Measurements from ENCODE around the gene PAN3.
A peak's percentile ranks its signal among the peaks of the same experiment; 100 is the strongest.

PAN3 gene

GRCh38 chr13:28138012-28138755 is at the start of gene PAN3 (continued):
- TF ChIP-seq, protein P1, sequence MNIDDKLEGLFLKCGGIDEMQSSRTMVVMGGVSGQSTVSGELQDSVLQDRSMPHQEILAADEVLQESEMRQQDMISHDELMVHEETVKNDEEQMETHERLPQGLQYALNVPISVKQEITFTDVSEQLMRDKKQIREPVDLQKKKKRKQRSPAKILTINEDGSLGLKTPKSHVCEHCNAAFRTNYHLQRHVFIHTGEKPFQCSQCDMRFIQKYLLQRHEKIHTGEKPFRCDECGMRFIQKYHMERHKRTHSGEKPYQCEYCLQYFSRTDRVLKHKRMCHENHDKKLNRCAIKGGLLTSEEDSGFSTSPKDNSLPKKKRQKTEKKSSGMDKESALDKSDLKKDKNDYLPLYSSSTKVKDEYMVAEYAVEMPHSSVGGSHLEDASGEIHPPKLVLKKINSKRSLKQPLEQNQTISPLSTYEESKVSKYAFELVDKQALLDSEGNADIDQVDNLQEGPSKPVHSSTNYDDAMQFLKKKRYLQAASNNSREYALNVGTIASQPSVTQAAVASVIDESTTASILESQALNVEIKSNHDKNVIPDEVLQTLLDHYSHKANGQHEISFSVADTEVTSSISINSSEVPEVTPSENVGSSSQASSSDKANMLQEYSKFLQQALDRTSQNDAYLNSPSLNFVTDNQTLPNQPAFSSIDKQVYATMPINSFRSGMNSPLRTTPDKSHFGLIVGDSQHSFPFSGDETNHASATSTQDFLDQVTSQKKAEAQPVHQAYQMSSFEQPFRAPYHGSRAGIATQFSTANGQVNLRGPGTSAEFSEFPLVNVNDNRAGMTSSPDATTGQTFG (tag by site-specific recombination; IDR thresholded peaks at IDR 0.05; ENCODE audit: borderline replicate concordance), result no peak
- TF ChIP-seq BCL11B (tag by site-specific recombination; IDR thresholded peaks at IDR 0.05; ENCODE audit: low read depth) (no peak), ZNF202 (tag by site-specific recombination; IDR thresholded peaks at IDR 0.05; ENCODE audit: borderline replicate concordance) (no peak), INSM2 (tag by site-specific recombination; IDR thresholded peaks at IDR 0.05) (no peak), ZBTB48 (tag by site-specific recombination; IDR thresholded peaks at IDR 0.05) (no peak; the same call in 1 of the 2 replicates), ZNF747 (tag by site-specific recombination; IDR thresholded peaks at IDR 0.05) (no peak), ZBTB8A (tag by site-specific recombination; IDR thresholded peaks at IDR 0.05) (no peak), GFI1B (tag by site-specific recombination; IDR thresholded peaks at IDR 0.05) (no peak), ZNF580 (tag by site-specific recombination; IDR thresholded peaks at IDR 0.05) (no peak), ZNF341 (tag by site-specific recombination; IDR thresholded peaks at IDR 0.05; ENCODE audit: low read depth) (no peak; the same call in 1 of the 2 replicates), ZNF366 (tag by site-specific recombination; conservative IDR thresholded peaks at IDR 0.05) (peak; percentile 76), SP7 (tag by site-specific recombination; IDR thresholded peaks at IDR 0.05) (no peak), ZNF426 (tag by site-specific recombination; IDR thresholded peaks at IDR 0.05) (no peak), ZBTB1 (tag by site-specific recombination; IDR thresholded peaks at IDR 0.05) (no peak), ZNF433 (tag by site-specific recombination; IDR thresholded peaks at IDR 0.05; ENCODE audit: low read depth) (no peak), ZNF175 (tag by site-specific recombination; IDR thresholded peaks at IDR 0.05) (no peak), ZBTB26 (tag by site-specific recombination; optimal IDR thresholded peaks at IDR 0.05) (peak; percentile 88), ZNF404 (tag by site-specific recombination; IDR thresholded peaks at IDR 0.05) (no peak), ZNF555 (tag by site-specific recombination; conservative IDR thresholded peaks at IDR 0.05) (no peak), MZF1 (tag by site-specific recombination; IDR thresholded peaks at IDR 0.05; ENCODE audit: borderline replicate concordance) (no peak), ZNF571 (tag by site-specific recombination; IDR thresholded peaks at IDR 0.05) (no peak), ZNF654 (tag by site-specific recombination; IDR thresholded peaks at IDR 0.05; ENCODE audit: low read depth) (no peak), OVOL3 (tag by site-specific recombination; IDR thresholded peaks at IDR 0.05) (no peak), KLF9 (tag by site-specific recombination; IDR thresholded peaks at IDR 0.05; ENCODE audit: low read depth) (peak; percentile 28; the same call in 1 of the 2 replicates), ZNF354C (tag by site-specific recombination; IDR thresholded peaks at IDR 0.05; ENCODE audit: borderline replicate concordance, low read depth) (no peak), ZNF670 (tag by site-specific recombination; IDR thresholded peaks at IDR 0.05; ENCODE audit: low read depth) (no peak), ZEB2 (tag by site-specific recombination; IDR thresholded peaks at IDR 0.05) (peak; percentile 71; the same call in 1 of the 2 replicates)
- TF ChIP-seq, protein P2, sequence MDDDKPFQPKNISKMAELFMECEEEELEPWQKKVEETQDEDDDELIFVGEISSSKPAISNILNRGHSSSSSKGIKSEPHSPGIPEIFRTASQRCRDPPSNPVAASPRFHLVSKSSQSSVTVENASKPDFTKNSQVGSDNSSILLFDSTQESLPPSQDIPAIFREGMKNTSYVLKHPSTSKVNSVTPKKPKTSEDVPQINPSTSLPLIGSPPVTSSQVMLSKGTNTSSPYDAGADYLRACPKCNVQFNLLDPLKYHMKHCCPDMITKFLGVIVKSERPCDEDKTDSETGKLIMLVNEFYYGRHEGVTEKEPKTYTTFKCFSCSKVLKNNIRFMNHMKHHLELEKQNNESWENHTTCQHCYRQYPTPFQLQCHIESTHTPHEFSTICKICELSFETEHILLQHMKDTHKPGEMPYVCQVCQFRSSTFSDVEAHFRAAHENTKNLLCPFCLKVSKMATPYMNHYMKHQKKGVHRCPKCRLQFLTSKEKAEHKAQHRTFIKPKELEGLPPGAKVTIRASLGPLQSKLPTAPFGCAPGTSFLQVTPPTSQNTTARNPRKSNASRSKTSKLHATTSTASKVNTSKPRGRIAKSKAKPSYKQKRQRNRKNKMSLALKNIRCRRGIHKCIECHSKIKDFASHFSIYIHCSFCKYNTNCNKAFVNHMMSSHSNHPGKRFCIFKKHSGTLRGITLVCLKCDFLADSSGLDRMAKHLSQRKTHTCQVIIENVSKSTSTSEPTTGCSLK (tag by site-specific recombination; IDR thresholded peaks at IDR 0.05), result no peak
- TF ChIP-seq, protein P3, sequence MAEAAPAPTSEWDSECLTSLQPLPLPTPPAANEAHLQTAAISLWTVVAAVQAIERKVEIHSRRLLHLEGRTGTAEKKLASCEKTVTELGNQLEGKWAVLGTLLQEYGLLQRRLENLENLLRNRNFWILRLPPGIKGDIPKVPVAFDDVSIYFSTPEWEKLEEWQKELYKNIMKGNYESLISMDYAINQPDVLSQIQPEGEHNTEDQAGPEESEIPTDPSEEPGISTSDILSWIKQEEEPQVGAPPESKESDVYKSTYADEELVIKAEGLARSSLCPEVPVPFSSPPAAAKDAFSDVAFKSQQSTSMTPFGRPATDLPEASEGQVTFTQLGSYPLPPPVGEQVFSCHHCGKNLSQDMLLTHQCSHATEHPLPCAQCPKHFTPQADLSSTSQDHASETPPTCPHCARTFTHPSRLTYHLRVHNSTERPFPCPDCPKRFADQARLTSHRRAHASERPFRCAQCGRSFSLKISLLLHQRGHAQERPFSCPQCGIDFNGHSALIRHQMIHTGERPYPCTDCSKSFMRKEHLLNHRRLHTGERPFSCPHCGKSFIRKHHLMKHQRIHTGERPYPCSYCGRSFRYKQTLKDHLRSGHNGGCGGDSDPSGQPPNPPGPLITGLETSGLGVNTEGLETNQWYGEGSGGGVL (tag by site-specific recombination; IDR thresholded peaks at IDR 0.05), result peak; percentile 93

Measured in HEK293 (cell line).